ENCODE measurements around the gene SYNDIG1.

GRCh38 chr20:24651171-24651975 is 181.9 kb downstream of the SYNDIG1 start:
- TF ChIP-seq, protein P1, sequence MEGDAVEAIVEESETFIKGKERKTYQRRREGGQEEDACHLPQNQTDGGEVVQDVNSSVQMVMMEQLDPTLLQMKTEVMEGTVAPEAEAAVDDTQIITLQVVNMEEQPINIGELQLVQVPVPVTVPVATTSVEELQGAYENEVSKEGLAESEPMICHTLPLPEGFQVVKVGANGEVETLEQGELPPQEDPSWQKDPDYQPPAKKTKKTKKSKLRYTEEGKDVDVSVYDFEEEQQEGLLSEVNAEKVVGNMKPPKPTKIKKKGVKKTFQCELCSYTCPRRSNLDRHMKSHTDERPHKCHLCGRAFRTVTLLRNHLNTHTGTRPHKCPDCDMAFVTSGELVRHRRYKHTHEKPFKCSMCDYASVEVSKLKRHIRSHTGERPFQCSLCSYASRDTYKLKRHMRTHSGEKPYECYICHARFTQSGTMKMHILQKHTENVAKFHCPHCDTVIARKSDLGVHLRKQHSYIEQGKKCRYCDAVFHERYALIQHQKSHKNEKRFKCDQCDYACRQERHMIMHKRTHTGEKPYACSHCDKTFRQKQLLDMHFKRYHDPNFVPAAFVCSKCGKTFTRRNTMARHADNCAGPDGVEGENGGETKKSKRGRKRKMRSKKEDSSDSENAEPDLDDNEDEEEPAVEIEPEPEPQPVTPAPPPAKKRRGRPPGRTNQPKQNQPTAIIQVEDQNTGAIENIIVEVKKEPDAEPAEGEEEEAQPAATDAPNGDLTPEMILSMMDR (IDR thresholded peaks at IDR 0.05): no peak
- no peak for TF ChIP-seq POLR2A (IDR thresholded peaks at IDR 0.05)

All from lower leg skin (tissue), 3 donors.